ENCODE data around the gene CIAO3. TPM values are rescaled to one million over a fixed set of nuclear protein-coding genes. Genes with fewer than 3 reads are reported as not detected.
"Not testable (repeated sequence)": the region's sequence is repeated elsewhere in the genome, so short reads cannot be mapped to it uniquely, and the experiment has no call there.

The CIAO3 gene
- total RNA-seq, 2 donors from 2014 or later = 39.2 to 47.1 TPM

- H3K36me3 Mint-ChIP-seq (ENCODE audit: low read depth) = no peaks in the 10 kb centered on the region
- H3K9me3 Mint-ChIP-seq = no peaks in the 10 kb centered on the region
- H3K27me3 Mint-ChIP-seq = peaks cover 8% of the 10 kb centered on the region
Measured at GRCh38 chr16:702341-702740, 38.5 kb downstream of the CIAO3 start.

GRCh38 chr16:700684-701584 lies 39.9 kb downstream of the CIAO3 start:
- Mint-ChIP-seq H3K27me3 (peaks cover 4% of the 10 kb centered on the region), H3K27ac (no peak overlapping the region), H3K4me3 (no peak overlapping the region), H3K9me3 (no peaks in the 10 kb centered on the region), H3K4me1 (no peaks in the 10 kb centered on the region), H3K36me3 (ENCODE audit: low read depth) (no peaks in the 10 kb centered on the region)
- peak; percentile 41 for ATAC-seq (replicated peaks)

More at GRCh38 chr16:702341-702740, 38.5 kb downstream of the CIAO3 start:
- ATAC-seq (replicated peaks) = no peak
- no peak overlapping the region for H3K4me3 Mint-ChIP-seq
- H3K27ac Mint-ChIP-seq = no peak overlapping the region
- no peaks in the 10 kb centered on the region for H3K4me1 Mint-ChIP-seq

GRCh38 chr16:698911-699671 lies 41.7 kb downstream of the CIAO3 start:
- Mint-ChIP-seq H3K9me3 (no peaks in the 10 kb centered on the region), H3K36me3 (ENCODE audit: low read depth) (no peaks in the 10 kb centered on the region), H3K4me3 (peak overlapping the region; percentile 12), H3K27ac (no peak overlapping the region), H3K27me3 (peaks cover 4% of the 10 kb centered on the region), H3K4me1 (no peaks in the 10 kb centered on the region)
- no peak for ATAC-seq (replicated peaks)

GRCh38 chr16:695355-696089 lies 45.3 kb downstream of the CIAO3 start:
- H3K4me1 Mint-ChIP-seq = peaks cover 9% of the 10 kb centered on the region
- no peaks in the 10 kb centered on the region for H3K36me3 Mint-ChIP-seq (ENCODE audit: low read depth)
- peak; percentile 86 for ATAC-seq (replicated peaks)
- H3K4me3 Mint-ChIP-seq = peak overlapping the region; percentile 90
- no peaks in the 10 kb centered on the region for H3K27me3 Mint-ChIP-seq
- H3K9me3 Mint-ChIP-seq = no peaks in the 10 kb centered on the region
- peak overlapping the region; percentile 90 for H3K27ac Mint-ChIP-seq

GRCh38 chr16:694863-695354 lies 45.9 kb downstream of the CIAO3 start:
- H3K4me1 Mint-ChIP-seq = peaks cover 9% of the 10 kb centered on the region
- no peaks in the 10 kb centered on the region for H3K9me3 Mint-ChIP-seq
- no peaks in the 10 kb centered on the region for H3K27me3 Mint-ChIP-seq
- H3K36me3 Mint-ChIP-seq (ENCODE audit: low read depth) = no peaks in the 10 kb centered on the region
- peak overlapping the region; percentile 90 for H3K27ac Mint-ChIP-seq
- no peak for ATAC-seq (replicated peaks)
- H3K4me3 Mint-ChIP-seq = peak overlapping the region; percentile 90

- Mint-ChIP-seq H3K27me3 (no peaks in the 10 kb centered on the region), H3K27ac (no peak overlapping the region), H3K4me1 (peaks cover 9% of the 10 kb centered on the region)
Measured at GRCh38 chr16:694187-694862, 46.5 kb downstream of the CIAO3 start.

GRCh38 chr16:693766-694165 lies 47.0 kb downstream of the CIAO3 start:
- Mint-ChIP-seq H3K36me3 (ENCODE audit: low read depth) (no peaks in the 10 kb centered on the region), H3K27ac (no peak overlapping the region), H3K9me3 (no peaks in the 10 kb centered on the region), H3K27me3 (no peaks in the 10 kb centered on the region), H3K4me1 (peaks cover 9% of the 10 kb centered on the region), H3K4me3 (peak overlapping the region; percentile 82)
- no peak for ATAC-seq (replicated peaks)

More at GRCh38 chr16:694187-694862, 46.5 kb downstream of the CIAO3 start:
- ATAC-seq (replicated peaks) = no peak
- H3K9me3 Mint-ChIP-seq = no peaks in the 10 kb centered on the region
- peak overlapping the region; percentile 90 for H3K4me3 Mint-ChIP-seq
- no peaks in the 10 kb centered on the region for H3K36me3 Mint-ChIP-seq (ENCODE audit: low read depth)

GRCh38 chr16:693364-693763 lies 47.4 kb downstream of the CIAO3 start:
- Mint-ChIP-seq H3K27me3 (no peaks in the 10 kb centered on the region), H3K27ac (no peak overlapping the region), H3K4me1 (peaks cover 9% of the 10 kb centered on the region), H3K36me3 (ENCODE audit: low read depth) (no peaks in the 10 kb centered on the region), H3K4me3 (peak overlapping the region; percentile 82), H3K9me3 (no peaks in the 10 kb centered on the region)
- ATAC-seq (replicated peaks) = no peak

GRCh38 chr16:692356-693108 lies 48.3 kb downstream of the CIAO3 start:
- H3K36me3 Mint-ChIP-seq (ENCODE audit: low read depth) = no peaks in the 10 kb centered on the region
- no peaks in the 10 kb centered on the region for H3K9me3 Mint-ChIP-seq
- no peak for ATAC-seq (replicated peaks)
- H3K4me1 Mint-ChIP-seq = peaks cover 9% of the 10 kb centered on the region
- peak overlapping the region; percentile 82 for H3K4me3 Mint-ChIP-seq
- no peak overlapping the region for H3K27ac Mint-ChIP-seq
- no peaks in the 10 kb centered on the region for H3K27me3 Mint-ChIP-seq

- Mint-ChIP-seq H3K4me3 (peak overlapping the region; percentile 82), H3K27ac (peak overlapping the region; percentile 87)
- H3K36me3 Mint-ChIP-seq (ENCODE audit: low read depth); H3K27me3 Mint-ChIP-seq; H3K9me3 Mint-ChIP-seq; H3K4me1 Mint-ChIP-seq; ATAC-seq (replicated peaks): not testable (repeated sequence)
Measured at GRCh38 chr16:691242-691641, 49.6 kb downstream of the CIAO3 start.

- Mint-ChIP-seq H3K9me3 (no peaks in the 10 kb centered on the region), H3K27me3 (no peaks in the 10 kb centered on the region), H3K4me3 (peak overlapping the region; percentile 82), H3K27ac (peak overlapping the region; percentile 87), H3K4me1 (peaks cover 9% of the 10 kb centered on the region), H3K36me3 (ENCODE audit: low read depth) (peaks cover 8% of the 10 kb centered on the region)
- no peak for ATAC-seq (replicated peaks)
Measured at GRCh38 chr16:689175-689897, 51.5 kb downstream of the CIAO3 start.

GRCh38 chr16:687499-687898 lies 53.3 kb downstream of the CIAO3 start:
- Mint-ChIP-seq H3K4me3 (no peak overlapping the region), H3K9me3 (no peaks in the 10 kb centered on the region), H3K36me3 (ENCODE audit: low read depth) (peaks cover 20% of the 10 kb centered on the region), H3K4me1 (peaks cover 8% of the 10 kb centered on the region), H3K27me3 (no peaks in the 10 kb centered on the region), H3K27ac (no peak overlapping the region)
- ATAC-seq (replicated peaks) = no peak

All from activated T-helper 17 cell treated with anti-CD3 and anti-CD28 coated beads, Interleukin-2, amount 50 U/mL, for 72 hours (primary cell).